GM11168 (cell line): Measurements from ENCODE around the gene NLN.
"Not testable (repeated sequence)": the region's sequence is repeated elsewhere in the genome, so short reads cannot be mapped to it uniquely, and the experiment has no call there.

ENCODE experiments used
- in situ Hi-C: fragments of 300-500 bp; cut with MboI; formaldehyde crosslinking; loops from one replicate; pipeline ENCODE4 v1.12.0; 2022; ENCODE audit warnings: low sequenced_read_pairs; ENCODE audit not compliant: unreplicated experiment

NLN gene

GRCh38 chr5:65825408-65826328, 103.7 kb downstream of the NLN start:
- in situ Hi-C loops: no loop called here

DNA sequence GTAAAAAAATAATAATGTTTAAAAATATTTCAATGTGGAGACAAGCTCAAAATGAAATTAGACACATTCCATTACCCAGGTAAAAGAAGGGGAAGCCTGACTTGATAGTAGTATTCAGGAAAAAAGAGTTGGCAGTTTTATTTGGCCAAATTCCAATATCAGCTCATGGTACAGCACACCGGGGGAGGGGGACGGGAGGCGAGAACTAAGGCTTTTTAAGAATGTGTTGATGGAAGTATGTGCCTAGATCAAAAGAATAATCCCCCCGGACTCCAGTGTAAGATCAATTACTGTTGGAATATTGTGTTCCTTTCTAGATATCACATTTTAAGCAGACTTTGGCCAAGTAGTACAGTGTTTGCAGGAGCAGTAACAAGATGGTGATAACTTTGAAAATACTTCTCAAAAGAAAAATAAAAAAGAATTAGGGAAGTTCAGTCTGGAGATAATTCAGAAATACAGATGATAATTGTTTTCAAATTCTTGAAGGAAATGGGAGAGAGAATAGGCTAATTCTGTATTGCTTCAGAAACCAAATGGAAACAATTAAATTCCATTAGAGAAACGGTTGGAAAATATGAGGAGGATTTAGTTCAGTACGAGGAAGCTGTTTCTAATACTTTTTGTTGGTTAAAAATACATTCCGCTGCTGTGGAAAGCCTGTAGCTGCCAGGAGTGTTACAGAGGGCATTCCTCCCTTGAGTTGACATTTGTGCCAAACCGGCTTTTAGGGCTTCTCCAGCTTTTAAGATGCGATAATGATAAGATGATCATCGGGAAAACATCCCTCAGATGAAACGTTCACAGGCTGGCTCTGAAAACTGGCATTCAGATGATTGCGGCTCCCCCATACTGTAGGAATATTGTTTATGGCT, 106.3 kb downstream of the NLN start:
- in situ Hi-C loops: no loop called here

DNA sequence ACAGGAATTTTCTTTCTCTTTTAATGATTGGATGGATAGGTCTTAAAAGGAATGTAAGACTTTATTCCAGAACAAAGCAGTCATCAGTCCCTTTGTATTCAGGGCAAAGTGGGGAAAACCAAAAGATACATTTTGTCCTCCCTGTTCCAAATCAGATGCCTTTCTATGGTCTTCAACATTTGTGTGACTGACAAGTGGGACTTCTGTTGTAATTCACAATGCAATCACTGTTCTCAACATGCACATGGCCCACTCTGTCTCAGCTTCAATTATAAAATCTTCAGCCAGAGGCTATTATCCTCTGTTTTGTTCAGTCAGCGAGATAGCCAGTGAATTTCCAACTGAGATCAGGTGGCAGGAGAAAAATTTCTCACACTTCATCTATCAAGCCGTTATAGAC, 108.9 kb downstream of the NLN start:
- in situ Hi-C loops: no loop called here

GRCh38 chr5:65831276-65831675, 109.3 kb downstream of the NLN start:
- in situ Hi-C loops: no loop called here

DNA sequence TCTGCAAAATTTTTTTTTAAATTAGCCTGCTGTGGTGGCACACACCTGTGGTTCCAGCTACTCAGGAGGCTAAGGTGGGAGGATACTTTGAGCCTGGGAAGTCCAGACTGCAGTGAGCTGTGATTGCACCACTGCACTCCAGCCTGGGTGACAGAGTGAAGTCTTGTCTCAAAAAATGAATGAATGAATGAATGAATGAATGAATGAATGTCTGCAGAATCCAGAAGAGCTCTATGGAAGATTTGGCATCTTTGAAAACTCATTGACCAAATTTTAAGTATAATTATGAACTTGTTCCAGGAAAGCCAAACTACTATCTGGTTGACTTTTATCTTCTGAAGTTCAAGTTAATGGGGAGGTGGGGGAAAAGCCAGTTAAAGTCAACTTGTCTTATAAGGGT, 110.1 kb downstream of the NLN start:
- in situ Hi-C loops: no loop called here

DNA sequence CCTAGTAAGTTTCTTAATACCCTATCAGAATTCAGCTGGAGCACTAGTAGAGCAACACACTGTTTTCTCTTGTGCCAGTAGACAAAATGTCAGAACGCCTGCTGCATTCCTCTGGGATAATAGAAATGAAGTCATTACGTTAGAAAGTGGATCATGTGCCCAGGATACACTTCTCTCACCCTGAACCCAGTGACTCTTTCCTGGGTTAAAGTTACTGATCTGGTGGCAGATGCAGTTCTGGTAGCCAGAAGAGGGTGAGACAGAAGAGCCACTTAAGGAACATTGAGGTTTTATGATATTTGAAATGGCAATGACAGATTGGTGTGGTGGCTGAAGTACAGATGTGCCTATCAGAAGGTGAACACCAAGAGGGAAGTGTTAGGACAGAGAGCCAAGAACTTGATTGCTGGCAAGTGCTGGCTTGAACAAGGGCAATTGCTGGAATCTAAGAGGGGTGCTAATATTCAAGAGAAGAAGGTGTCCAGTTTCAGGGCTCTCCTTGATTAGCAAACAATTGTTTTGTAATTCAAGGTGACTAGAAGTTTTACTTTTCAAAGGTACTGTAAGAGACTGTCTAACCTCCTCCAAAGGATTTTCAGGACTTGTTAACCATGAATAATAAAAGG, 110.7 kb downstream of the NLN start:
- in situ Hi-C loops: no loop called here

DNA sequence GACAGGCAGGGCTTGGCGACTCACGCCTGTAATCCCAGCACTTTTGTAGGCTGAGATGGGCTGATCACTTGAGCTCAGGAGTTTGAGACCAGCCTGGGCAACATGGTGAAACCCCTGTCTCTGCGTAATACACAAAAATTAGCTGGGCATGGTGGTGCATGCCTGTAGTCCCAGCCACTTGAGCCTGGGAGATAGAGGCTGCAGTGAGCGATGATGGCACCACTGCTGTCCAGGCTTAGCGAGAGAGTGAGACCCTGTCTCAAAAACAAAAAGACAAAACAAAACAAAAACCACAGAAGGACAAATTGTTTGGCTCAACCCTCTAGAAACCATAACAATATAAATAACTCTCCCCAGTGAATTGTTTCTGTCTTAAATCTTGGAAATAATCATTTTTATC, 111.8 kb downstream of the NLN start:
- in situ Hi-C loops: no loop called here

DNA sequence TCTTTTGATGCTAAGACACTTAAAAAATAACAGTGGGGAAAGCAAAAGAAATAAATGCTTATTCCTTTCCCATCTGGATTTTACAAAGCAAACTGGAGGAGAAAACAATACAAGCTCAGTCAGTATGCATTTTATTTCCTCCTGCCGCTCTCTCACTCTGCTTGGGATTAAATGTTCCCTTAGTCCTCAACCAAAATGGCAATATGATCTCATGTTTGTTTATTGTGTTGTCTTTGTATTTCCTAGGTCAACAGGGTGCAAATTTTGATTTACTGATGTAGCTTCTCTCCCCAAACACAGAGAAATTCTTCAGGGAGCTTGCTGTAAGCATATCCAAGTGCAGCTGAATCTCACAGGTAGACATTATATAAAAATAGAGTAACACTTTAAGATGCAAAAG, 112.3 kb downstream of the NLN start:
- in situ Hi-C loops: no loop called here

GRCh38 chr5:65835191-65835590, 113.2 kb downstream of the NLN start:
- in situ Hi-C loops: no loop called here

DNA sequence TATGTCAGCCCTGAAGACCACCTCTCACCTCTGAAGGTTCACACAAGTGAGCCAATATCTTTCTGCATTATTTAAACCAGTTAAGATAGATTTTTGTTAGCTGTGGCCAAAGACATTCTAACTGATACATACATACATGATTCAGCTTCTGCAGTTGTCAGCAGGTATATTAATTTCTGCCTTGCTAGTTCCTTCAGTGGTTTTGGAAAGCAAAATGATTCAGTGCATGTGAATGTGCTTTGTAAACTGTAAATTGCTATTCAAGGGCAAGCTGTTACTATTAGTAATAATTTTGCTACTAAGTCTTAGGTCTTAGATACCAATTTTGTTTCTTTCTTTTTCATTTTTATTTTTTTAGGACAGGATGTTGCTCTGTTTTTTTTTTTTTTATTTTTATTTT, 115.1 kb downstream of the NLN start:
- in situ Hi-C loops: no loop called here

DNA sequence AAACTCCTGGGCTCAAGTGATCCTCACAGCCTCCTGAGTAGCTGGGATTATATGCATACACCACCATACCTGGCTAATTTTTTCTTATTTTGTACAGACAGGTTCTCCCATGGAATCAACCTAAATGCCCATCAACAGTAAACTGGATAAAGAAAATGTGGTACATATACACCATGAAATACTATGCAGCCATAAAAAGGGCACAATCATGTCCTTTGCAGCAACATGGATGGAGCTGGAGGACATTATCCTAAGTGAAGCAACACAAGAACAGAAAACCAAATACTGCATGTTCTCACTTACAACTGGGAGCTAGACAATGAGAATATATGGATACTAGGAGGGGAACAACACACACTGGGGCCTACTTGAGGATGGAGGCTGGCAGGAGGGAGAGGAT, 117.2 kb downstream of the NLN start:
- in situ Hi-C loops: not testable (repeated sequence)

DNA sequence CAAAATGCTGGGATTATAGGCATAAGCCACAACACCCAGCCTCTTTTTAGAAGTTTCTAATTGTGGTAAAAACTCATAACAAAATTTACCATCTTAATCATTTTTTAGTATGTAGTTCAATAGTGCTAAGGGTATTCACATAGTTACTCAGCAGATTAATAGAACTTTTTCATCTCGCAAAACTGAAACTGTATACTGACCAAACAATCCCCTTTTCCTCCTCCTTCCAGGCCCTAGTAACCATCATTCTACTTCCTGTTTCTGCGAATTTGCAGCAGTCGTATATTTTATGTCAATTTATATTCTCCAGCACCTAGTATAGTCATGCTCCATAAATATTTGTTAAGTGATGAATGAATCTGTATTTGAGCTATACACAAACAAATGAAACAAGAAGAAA, 118.1 kb downstream of the NLN start:
- in situ Hi-C loops: no loop called here

GRCh38 chr5:65844763-65845162, 122.8 kb downstream of the NLN start:
- in situ Hi-C loops: not testable (repeated sequence)

GRCh38 chr5:65846101-65846500, 124.1 kb downstream of the NLN start:
- in situ Hi-C loops: no loop called here

- in situ Hi-C loops: not testable (repeated sequence)
Measured at GRCh38 chr5:65847019-65847418, 125.0 kb downstream of the NLN start.

DNA sequence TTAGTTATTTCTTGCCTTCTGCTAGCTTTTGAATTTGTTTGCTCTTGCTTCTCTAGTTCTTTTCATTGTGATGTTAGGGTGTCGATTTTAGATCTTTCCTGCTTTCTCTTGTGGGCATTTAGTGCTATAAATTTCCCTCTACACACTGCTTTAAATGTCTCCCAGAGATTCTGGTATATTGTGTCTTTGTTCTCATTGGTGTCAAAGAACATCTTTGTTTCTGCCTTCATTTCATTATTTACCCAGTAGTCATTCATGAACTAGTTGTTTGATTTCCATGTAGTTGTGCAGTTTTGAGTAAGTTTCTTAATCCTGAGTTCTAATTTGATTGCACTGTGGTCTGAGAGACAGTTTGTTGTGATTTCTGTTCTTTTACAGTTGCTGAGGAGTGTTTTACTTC, 127.9 kb downstream of the NLN start:
- in situ Hi-C loops: not testable (repeated sequence)

GRCh38 chr5:65854925-65855324, 132.9 kb downstream of the NLN start:
- in situ Hi-C loops: no loop called here

DNA sequence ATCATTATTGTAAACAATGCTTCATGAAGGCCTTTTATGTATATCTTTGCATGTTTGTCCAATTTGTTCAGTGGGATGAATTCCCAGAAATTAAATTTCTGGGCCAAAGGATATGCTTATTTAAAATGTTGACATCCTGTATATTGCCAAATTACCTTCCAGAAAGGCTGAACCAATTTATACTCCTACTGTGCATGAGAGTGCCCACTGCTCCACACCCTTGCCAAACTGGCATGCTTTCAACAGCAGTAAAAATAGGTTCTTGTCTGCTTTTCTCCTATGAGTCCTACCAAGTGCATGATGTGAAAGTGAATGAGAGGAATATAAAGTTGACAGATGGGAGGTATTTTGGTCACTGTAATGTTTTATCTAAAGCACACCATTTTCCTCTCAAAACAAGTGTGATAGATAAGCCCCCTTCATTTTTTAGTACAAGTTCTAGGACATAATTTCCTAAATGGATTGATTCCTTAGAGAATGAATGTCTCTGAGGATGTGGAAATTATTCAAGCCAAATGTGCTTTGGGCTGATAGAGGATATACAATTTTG, 133.8 kb downstream of the NLN start:
- in situ Hi-C loops: no loop called here

- in situ Hi-C loops: no loop called here
Measured at GRCh38 chr5:65856520-65856919, 134.5 kb downstream of the NLN start.

DNA sequence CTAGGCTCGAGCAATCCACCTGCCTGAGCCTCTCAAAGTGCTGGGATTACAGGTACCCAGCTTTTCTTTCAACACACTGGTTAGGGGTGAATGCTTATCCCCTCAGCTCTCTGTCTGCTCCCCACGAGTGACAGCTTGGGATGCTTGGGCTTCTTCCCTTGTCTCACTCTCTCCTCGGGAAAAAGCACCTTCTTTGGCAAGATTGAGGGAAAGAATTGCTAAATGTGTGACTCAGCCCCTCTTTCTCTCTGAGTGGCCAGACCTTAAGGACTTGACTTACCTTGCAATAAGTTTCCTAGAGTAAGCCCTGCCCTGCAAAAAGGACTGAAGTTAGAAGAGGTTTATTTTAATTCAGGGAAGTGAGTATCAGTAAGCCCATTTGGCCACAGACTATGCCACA, 136.3 kb downstream of the NLN start:
- in situ Hi-C loops: no loop called here

DNA sequence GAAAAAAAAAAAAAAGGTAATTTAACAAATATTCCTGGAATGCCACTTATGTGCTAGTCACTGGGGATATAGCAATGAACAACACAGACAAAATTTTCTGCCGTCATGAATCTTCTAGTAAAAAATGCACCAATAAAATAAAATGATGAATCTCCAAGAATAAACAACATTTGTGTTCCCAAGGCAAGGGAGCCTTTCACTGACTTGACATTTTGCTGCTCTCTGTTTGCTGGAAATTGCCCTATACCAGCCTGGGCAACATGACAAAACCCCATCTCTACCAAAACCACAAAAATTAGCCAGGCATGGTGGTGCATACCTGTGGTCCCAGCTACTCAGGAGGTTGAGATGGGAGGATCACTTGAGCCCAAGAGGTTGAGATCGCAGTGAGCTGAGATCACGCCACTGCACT, 139.8 kb downstream of the NLN start:
- in situ Hi-C loops: no loop called here
